NOMO-1 treated with DMSO at 0.1 percent for 48 hours (cell line): ENCODE results near the gene GRID1.

ENCODE experiments used
- DNase-seq: peaks from one replicate; lab custom pipeline; 2025; ENCODE audit not compliant: unreplicated experiment; lab: John Stamatoyannopoulos, UW

Gene GRID1

DNA sequence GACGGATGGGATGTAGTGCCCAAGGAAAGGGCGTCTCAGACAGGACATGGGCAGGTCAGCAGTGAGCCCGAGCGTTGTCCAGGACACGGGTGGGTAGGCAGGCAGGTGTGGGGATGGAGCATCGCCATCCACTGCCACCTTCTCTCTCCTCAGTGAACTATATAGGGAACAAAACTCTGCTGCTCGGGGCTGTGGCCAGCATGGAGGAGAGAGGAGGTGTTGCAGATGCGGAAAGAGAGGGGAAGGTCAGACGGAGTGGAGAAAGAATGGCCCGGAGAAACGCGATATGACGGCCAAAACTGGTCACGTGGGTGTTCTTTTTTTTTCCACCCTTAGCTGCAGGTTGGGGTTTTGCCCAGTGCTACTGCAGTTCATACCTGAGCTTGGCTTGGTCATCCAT is 71.2 kb downstream of the GRID1 start:
- DNase-seq, result no peak

DNA sequence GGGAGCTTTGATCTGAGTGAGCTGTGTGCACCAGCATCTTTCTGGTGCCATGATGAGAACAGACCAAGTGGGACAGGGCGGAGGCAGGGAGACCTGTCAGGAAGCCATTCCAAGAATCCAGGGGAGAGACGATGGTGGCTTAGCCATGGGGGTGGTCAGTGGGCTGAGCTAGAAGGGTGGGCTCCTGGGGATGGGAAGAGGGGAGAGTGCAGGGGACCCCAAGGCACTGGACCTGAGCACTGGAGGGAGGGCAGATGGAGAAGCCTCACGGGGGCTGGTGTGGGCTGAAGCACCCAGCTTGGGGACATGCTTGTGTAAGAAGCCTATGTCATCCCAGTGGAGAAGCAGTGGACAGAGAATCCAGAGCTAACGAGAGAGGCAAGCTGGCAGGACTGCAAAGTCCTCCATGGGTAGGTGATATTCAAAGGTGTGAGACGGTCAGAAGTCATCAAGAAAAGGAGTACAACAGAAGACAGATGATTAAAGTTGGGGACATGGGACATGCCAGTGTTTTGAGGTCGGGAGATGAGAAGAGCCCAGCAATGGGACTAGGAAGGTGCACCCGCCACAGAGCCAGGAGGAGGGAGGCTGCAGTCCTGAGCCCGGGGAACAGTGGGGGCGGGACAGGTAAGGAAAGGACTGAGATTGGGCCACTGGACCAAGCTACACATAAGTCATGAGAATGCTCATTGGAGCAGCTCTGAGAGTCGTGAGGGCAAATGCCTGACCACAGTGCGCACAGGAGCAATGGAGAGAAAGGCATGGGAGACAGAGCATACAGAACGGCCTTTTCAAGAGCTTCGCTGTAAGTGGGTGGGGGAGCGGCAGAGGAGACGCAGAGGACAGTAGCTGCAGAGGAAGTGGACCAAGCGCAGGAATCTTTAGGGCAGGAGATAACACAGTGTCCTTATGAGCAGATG is 72.0 kb downstream of the GRID1 start:
- no peak for DNase-seq

GRCh38 chr10:86293396-86293791 is 73.2 kb downstream of the GRID1 start:
- DNase-seq, result no peak

- no peak for DNase-seq
Observed at GRCh38 chr10:86292462-86293395, 73.9 kb downstream of the GRID1 start.

GRCh38 chr10:86291616-86292340 is 74.8 kb downstream of the GRID1 start:
- DNase-seq, result no peak

- DNase-seq, result no peak
Observed at GRCh38 chr10:86290933-86291615, 75.5 kb downstream of the GRID1 start.

GRCh38 chr10:86289577-86289868 is 77.1 kb downstream of the GRID1 start:
- DNase-seq, result no peak

- DNase-seq, result no peak
Observed at GRCh38 chr10:86288695-86289576, 77.7 kb downstream of the GRID1 start.

GRCh38 chr10:86287966-86288579 is 78.5 kb downstream of the GRID1 start:
- DNase-seq, result no peak

GRCh38 chr10:86287110-86287793 is 79.3 kb downstream of the GRID1 start:
- DNase-seq, result no peak

GRCh38 chr10:86286236-86287109 is 80.1 kb downstream of the GRID1 start:
- DNase-seq, result no peak

DNA sequence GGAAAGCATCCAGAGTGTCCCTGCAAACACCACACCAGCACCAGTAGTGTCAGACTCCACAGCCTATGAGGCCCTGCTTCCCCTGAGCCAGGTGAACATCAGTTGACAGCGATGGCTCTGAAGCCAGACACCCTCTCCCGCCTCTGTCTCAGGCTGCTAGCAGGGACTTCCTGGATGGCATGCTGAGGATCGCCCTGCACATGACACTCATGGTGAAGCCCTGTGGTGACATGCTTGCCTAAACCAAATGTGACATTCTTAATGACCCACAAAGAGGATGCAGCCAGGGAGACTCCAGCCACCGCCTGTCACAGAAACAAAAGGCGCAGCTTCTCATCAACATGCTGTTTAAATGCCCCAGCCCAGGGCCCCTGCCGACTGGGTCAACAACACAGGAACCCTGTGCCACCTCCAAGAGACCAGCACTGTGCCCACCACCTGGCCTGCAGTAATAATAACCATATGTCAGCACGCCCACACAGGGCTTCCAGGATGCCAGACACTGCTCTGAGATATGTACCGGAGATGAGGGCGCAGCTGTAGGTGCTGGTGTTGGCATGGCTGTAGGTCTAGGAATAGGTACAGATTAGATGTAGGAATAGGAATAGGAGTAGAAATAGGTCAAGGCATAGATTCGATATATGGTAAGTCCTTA is 81.3 kb downstream of the GRID1 start:
- no peak for DNase-seq

DNA sequence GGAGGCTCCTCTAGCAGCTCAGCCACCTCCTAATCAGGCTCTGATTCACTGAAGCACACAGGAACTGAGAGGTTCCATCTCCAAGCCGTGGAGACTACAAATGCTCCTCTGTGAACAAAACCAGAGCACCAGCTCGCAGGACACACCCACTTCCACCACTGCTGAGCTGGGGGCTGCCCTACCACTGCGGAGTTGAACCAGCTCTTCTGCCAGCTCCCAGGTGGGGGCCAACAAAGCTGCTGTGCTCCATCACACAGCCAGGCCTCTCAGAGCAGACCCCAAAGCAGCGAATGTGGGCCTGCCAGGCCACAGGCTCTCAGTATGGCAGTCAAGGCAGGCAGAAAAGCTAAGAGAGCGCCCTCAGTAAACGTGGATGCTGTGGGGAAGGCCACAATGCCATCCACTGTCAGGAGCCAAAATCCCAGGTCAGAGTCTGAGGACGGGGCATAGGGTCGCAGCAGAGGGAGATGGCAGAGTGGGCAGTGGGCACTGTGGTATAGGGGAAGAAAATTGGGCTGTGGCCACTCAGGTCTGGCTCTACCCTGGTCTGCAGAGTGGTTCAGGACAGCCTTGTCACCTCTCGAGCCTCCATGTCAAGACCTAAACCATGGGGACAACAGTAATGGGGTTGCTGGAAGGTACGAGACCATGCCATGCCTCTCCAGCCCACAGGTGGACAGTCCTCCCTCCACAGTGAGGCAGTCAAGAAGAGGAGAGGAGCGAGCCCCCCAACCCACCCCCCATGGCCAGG is 82.1 kb downstream of the GRID1 start:
- no peak for DNase-seq

- DNase-seq, result no peak
Observed at GRCh38 chr10:86283466-86284287, 82.9 kb downstream of the GRID1 start.

- DNase-seq, result no peak
Observed at GRCh38 chr10:86282664-86283465, 83.7 kb downstream of the GRID1 start.
